ENCODE data around the gene FBXL16.

Gene FBXL16

DNA sequence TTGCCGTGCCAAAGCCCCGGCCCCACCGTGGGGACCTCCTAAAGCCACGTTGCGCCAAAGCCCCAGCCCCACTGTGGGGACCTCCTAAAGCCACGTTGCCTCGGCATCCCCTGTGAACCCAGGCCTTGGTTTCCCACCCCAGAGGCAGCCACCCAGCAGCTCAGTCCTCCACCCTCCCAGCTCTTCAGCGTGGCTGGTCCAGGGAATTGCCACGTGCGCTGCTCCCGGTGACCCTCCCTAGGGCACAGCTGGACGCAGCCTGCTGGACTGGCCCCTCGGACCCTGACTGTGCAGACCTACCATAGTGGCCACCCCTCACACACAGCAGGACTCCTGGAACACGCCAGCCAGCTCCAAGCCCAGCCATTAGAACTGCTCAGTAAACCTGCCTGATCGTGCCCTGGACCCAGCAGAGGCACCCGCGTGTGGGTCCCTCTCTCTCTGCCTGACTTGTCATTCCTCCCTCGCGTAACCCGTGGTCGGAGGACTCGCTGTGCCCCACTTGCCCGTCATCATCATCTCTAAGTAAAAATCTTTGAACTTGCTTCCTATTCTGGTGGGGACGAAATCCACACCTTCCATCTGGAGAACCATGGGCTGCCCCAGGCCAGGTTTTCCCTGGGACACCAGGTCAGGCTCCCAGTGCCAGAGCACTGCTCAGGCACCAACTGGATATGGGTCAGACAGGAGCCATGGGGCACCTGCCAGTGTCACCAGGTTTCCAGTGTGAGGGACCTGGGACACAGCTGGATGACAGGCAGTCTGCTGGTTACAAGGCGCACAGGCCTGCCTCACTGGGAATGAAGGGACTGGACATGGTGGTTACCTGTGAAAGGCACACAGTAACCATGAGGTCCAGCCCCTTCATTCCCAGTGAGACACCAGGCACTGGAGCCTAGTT lies 29.6 kb upstream of the FBXL16 start:
- no peak for DNase-seq (ENCODE audit: low read depth)

DNA sequence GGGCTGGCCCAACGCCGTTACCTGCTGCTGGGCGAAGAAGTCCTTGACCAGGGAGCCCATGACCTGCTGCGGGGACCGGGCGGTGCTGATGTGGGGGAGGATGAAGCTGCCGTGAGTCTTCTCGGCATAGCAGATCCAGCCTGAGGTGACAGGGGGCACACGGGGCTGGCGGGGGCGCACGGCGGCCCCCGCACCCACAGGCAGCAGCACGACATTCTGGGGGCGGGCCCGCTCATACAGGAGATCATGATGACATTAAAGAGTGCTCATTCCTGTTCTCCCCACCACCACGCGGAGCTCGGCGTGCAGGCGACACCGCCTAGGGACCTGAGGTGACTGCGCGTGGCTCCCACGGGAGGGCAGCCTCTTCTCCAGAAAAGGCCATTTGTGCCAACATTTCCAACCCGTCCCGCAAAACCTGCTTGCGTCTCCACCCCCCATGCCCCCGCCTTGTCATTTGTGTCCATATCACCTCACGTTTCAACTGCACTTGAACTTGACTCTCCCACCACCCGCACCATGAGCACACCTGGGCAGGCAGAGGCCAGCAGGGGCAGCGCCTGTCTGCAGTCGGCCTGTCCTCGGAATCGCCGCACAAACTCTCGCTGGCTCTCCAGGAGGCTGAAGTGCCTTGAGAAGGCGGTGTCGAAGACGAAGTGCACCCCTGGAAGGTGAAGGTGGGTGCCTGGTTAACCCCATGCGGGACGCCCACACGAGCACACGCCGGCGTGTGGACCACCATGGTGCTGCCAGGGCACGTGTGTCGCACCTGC lies 28.8 kb upstream of the FBXL16 start:
- DNase-seq (ENCODE audit: low read depth) = no peak

DNA sequence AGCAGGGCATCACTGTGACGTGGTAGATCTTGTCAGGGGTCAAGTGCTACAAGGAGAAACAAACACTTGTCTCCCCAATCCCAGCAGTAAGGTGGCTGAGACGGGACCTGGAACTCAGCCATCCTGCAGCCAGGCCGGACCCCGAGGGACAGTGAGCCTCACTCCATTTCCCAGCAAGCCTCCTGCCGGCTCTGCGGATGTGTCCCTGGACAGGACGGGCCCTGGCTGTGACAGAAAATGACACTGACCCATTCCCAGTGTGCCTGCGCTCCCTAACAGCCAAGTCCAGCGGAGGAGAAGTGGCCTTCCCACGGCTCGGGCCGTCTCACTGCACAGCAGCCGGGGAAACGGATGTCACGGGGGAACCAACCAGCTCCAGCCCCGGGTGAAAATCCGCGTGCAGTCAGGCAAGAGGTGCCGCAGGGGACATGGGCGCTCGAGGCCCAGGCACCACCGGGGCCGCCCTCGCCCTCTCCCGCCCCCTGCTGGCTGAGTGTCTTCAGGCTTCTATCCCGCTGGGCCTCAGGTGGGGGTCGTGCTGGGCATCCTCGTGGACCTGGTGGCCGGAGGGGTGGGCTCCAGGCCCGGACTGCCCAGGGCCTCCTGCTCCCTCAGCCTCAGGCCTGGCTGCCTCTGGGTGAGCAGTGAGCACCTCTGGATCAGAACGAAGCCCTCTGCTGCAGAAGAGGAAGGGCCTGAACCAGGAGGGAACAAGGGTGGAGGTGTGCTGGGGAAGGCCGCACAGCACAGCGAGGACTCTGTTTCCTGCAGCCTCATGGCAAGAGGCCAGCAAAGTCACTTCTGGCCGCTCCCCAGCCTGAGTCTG lies 28.0 kb upstream of the FBXL16 start:
- DNase-seq (ENCODE audit: low read depth) = no peak

DNA sequence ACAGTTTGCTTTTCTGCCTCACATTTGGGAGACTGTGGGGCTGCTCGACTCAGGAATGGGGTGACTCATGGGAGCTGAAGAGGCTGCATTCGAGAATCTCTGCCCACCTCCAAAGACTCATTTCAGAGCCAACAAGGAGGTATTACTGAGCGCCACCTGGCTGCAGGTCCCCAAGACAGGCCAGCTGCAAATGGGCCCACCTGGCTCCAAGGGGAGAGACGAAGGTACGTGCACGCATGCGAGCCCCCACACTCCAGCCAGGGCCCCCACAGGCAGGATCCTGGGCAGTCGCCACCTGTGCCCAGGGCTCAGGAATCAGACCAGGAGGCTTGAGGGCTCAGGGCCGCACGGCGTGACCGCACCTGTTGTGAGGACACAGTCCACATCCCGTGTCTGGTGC lies 27.3 kb upstream of the FBXL16 start:
- DNase-seq (ENCODE audit: low read depth) = no peak

DNA sequence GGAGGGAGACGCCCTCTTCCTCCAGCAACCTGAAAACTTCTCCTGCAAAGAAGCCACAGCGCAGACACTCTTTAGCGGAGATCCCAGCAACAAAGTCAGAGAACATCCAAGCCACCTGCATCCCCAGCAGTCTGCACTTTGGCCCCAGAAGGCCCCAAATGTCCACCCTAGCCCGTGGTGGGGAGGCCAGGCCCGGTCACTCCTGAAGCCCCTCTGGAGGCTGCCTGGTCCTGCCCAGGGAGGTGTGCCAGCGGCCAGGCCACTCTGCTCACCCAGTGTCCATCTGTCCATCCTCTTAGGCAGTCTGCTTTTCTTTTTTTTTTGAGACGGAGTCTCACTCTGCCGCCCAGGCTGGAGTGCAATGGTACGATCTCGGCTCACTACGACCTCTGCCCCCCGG lies 26.7 kb upstream of the FBXL16 start:
- DNase-seq (ENCODE audit: low read depth) = no peak

DNA sequence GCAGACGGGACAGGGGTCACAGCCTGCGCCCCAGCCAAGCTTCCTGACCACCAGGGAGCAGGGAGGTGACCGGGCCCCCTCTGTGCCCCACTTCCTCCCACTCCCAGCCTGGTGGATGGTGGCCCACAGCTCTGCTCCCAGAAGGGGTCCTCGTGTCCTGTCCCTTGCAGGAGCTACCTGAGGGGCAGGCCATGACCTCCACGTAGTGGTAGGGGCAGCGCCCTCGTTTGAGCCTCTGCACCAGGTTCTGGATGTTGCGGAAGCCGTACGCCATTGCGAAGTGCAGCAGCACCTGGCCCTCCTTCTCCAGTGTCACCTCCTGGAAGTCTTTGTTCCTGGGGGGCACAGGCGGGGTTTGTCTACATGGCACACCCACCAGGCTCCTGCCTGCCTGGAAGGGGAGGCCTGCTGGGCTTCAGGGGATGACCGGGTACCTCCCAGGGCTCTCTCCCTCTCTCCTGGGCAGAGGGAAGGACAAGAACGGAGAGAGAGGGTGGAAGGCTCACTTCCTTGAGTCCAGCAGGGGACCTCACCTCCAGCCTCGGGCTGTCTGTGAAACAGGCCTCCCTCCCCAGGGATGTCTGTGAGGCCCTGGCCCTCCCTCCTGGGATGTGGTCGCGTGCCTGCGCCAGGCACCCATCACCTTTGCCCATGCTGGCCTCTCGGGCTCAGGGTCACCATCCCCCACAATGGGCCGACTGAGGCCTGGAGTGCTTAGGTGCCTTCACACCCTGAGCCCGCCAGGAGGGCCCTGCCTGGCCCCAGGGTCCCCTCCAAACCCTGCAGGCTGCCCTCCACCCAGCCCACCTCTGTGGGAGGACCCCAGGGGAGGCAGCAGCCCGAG lies 25.3 kb upstream of the FBXL16 start:
- DNase-seq (ENCODE audit: low read depth) = no peak

DNA sequence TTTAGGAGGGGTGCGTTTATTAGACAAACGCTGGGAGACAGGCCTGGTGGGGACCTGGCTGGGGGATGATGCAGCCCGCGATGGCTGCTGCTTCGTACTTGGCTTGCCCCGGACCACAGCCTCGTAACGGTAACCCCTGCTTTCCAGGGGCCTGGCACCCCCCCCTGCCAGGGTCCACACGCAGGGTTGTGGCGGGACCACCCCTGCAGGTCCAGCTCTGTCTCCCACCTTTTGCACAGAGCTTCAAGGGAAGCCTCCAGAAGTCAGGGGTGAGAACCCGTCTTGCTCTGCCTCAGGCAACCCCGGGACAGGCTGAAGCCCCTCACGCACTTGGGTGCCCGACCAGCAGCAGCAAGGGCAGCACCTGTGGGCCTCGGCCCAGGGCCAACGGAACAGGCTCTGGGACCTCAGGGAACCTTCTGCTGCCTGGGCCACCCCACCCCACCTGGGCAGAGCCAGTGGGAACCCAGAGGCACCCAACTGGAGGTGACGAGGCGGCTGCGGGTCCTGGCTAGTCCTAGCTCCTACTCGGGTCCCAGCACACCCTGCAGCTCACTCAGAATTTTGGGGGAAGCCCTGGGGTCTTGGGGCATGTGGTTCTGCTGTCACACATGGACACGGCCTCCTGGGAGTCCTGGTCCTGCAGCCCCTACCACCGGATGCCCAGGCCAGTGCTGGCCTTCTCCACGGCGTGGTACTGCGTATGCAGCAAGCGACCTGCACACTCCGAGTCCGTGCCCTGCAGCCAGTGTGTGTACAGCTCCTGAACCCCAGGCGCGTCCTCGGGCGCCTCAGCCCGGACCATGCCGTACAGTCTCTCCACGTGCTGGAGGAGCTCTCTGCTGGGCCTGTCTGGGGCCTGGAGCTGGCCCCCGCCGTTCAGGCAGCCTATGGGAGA lies 24.4 kb upstream of the FBXL16 start:
- DNase-seq (ENCODE audit: low read depth) = no peak

DNA sequence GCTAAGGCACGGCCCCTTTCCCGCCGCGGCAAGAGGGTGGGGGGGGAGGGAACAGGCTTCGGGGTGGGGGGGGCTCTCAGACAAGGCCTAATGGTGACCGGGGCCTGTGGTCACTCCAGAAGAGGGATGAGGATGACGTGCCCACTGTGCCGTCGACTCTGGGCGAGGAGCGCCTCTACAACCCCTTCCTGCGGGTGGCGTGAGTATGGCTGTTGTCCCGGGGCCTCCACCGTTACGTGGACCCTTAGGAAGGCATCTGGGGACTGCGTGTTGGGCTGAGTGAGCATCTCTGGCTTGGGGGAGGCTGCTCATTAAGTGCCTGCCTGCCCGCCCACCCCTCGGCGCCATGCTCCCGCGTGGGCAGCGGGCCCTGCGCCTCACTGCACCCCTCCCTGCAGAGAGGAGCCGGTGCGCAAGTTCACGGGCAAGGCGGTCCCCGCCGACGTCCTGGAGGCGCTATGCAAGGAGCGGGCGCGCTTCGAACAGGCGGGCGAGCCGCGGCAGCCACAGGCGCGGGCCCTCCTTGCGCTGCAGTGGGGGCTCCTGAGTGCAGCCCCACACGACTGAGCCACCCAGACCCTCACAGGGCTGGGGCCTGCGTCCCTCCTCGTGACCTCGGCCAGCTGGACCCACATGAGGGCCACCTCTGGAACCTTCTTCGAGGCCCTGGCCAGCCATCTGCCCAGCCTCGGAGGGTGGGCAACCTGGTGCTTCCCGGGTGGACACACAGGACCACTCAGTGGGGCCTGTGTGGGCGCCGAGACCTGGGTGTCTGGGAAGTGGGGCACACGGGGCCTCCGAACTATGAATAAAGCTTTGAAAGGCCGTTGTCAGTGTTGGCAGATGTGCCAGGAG lies 23.5 kb upstream of the FBXL16 start:
- DNase-seq (ENCODE audit: low read depth) = no peak

DNA sequence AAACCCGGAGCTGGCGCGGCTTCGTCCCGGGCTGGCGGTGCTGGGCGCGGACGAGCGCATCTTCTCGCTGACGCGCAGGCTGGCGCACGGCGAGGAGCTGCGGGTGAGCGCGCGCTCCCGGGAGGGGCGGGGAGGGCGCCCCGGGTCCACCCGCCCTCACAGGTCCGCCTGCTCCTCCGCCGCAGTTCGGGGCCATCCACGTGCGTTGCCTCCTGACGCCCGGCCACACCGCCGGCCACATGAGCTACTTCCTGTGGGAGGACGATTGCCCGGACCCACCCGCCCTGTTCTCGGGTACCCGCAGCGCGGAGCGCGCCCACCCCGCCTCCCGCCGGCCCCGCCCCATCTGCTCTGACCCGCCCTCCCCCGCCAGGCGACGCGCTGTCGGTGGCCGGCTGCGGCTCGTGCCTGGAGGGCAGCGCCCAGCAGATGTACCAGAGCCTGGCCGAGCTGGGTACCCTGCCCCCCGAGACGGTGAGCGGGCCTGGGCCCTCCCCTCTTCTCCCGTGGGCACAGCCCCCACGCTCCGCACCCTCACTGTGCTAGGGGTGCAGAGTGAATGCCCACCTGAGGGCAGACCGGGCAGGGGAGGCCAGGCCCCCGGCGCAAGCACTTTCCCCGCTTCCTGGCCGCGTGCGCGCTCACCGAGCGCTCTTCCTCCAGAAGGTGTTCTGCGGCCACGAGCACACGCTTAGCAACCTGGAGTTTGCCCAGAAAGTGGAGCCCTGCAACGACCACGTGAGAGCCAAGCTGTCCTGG lies 22.7 kb upstream of the FBXL16 start:
- DNase-seq (ENCODE audit: low read depth) = peak; percentile 86

DNA sequence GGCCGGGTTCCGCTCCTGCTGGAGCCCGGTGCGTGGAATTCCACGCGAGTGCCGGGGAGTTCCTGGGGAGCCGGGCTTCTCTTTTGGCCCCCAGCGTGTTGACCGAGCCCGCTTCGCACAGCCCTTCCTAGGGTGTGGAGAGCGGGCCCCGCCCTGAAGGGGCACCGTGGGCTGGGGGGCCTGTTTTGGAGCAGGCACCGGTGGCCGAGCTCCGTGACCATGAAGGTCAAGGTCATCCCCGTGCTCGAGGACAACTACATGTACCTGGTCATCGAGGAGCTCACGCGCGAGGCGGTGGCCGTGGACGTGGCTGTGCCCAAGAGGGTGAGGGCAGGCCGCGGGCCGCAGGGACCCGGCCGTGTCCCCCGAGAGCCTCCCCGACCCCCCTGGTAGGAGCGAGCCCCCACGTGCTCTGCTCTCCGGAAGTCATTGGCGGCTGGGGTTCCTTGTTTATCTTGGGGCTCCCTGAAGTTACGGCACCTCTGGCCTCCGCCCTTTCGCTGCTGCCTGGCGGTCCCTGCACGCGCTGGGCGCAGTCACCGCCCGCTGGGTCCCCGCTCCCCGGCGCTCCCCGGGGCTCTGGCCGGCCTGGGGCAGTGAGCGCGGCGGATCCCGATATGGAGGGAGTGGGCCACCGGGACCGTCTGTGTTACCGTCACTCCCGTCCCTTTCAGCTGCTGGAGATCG lies 21.8 kb upstream of the FBXL16 start:
- no peak for DNase-seq (ENCODE audit: low read depth)

DNA sequence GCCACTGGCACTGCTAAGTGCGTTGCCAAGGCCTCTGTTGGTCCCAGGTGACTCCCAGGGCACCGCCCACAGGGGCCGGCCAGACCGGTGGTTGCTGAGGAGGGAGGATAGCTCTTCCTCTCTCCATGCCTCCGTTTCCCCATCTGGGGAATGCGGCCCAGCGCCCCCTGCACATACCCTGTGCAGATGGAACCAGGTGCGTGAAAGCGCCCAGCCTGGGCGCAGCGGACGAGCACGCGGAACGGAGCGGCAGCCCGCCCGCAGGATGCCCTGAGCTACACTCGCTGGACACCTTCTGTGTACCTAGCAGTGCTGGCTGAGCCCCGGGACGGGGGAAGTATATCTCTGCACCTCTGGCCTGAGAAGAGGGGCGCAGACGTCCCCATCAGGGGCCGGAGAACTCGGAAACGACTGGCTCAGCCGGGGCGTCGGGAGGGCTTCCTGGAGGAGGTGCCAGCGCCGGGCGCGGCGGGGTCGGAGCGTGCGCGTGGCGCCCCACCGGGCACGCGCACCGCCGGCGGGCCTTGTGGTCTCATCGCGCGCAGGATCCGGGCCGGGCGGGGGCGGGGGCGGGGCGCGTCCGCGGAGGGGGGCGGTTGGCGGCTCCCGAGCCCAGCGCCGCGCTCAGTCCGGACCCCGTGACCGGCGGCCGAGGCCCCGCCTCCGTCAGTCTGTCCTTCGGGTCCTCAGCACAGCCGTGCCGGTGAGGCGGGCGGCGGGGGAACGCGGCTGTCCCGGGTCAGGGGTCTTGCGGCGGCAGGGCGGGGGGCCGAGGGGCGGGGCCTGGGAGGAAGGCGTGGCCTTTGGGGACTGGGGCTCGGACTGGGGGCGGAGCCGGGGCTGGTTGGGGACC lies 21.1 kb upstream of the FBXL16 start, which contains the start of the genes CCDC78 and HAGHL:
Gene CCDC78, minus strand, starts transcription at position 6 of the 853 bp plus-strand sequence. CDS start 76 bp downstream, outside the sequence.
Gene HAGHL, plus strand, starts transcription at position 669 of the 853 bp plus-strand sequence. CDS start 404 bp downstream, outside the sequence.
- DNase-seq (ENCODE audit: low read depth) = peak; percentile 56

DNA sequence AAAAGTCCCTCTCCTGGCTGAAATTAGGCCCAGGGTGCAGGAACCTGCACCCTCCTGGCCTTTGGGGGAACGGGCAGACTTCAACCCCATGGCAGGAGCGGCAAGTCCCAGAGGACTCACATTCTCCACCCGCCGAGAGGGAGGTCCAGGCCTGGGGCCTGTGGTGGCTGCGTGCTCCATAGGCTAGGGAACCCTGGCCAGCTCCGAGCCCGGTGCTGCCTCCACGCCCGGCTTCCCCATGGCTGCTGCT lies 20.5 kb upstream of the FBXL16 start:
- no peak for DNase-seq (ENCODE audit: low read depth)

DNA sequence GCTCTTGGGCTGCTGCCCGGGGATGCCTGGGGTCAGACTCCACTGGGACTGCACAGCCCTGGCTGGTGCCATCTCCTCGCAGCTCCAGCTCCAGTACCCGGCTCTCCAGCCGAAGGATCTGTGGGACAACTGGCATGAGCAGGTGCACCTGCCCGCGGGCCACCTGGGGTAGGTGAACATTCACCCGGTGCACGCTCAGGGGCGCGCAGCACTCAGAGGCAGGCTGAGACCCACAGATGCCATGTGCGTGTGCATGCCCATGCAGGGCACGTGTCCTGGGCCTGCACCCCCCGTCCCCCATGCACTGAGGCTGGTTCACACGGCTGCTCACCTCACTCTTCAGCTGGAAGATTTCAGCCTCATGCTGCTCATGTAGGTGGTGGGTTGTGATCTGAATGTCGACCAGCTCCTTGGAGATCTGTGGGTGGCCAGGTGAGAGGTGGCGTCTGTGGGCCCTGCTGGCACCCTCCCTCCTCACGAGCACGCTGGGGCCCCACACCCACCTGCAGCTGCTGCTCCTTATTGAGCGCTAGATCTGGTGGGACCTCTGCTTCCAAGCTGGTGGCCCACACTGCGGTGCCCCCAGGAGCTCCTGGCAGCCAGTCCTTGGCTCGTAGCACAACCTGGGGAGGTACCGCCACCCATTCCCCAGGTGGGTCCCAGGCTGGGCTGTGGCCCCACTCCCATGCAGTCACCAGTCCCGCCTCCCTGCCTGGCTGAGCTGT lies 20.0 kb upstream of the FBXL16 start:
- no peak for DNase-seq (ENCODE audit: low read depth)

DNA sequence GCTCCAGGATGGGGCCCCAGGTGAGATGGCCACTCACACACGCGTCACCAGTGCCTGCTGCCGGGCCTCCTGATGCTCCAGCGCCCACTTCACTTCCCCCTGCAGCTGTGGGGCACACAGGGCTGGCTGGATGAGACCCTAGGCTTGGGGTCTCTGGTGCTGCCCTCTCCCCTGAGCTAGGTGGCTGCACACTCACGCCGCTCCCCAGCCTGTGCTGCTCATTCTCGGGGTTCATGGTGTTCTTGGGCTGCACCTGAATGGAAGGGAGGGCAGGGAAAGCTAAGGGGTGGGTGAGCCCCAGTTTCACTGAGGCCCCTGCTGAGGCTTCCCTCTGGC lies 19.4 kb upstream of the FBXL16 start:
- DNase-seq (ENCODE audit: low read depth) = no peak

DNA sequence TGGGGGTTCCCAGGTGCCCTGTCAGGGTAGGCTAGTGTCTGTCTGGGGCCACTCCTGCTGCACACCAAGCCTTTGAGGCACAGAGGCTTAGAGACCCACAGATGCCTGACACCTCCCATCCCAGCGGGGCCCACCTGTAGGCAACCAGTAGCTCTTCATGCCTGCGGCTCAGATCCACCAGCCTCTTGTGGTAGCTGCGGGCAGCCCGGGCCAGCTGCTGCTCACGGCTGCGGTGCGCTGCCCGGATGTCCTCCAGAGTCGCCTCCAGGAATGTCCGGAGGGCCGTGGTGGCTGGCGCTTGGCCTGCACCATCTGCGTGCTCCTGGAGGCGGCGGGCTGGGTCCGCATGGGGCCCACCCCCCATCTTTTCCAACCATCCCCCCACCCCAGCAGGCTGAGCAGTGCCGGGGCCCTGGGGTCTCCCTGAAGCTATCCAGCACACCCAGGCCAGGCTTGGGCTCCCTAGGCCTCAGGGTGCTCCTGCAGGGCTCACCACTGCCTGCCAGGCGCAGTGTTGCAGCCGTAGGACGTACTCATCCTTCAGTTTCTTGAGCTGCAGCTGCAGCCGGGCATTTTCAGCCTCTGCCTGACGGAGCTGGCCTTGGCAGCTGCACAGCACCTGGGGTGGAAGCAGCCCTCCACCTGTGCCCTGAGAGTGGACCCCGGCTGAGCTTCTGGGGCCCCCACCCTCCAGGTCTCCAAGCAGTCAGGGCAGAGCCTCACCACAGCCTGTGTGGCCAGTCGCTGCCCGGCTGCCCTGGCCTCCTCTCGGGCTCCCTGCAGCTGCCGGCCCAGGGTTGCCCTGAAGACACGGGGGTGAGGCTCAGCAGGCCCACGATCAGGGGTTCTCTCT lies 18.8 kb upstream of the FBXL16 start:
- no peak for DNase-seq (ENCODE audit: low read depth)

DNA sequence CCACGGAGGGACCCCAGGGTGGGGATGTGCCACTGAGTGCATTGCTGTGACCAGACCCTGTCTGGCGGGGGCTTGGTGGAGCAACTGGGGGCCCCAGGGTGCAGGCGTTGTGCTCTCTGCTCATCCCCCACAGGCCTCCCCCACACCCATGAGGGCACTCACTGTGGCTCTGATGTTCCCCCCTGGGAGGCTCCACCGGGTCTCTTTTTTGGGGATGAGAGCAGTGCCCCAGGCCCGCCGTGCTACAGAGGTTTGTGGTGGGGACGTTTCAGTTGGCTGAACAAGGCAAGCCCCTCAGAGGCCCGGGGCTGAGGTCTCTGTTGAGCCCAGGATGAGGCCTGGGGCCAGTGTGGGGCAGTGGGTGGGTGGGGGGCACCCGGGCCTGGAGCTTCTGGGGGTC lies 18.1 kb upstream of the FBXL16 start:
- DNase-seq (ENCODE audit: low read depth) = no peak

Data from fibroblast of gingiva (primary cell).